GM10248 (cell line): ENCODE measurements around the gene FBXO31.

Source experiments
- CTCF ChIA-PET: fragments of 300-600 bp; sonication (Branson Sonifier 250); formaldehyde crosslinking; extraction: SDS; loops from one replicate; lab custom pipeline; 2021; ENCODE audit warnings: antibody characterized with exemption; lab: Yijun Ruan, JAX
- POLR2A ChIA-PET: fragments of 350-650 bp; sonication (Branson Sonifier 250); formaldehyde crosslinking; extraction: SDS; loops from one replicate; lab custom pipeline; 2020; ENCODE audit warnings: antibody characterized with exemption; lab: Yijun Ruan, JAX
- DNase-seq: peaks from one replicate; pipeline ENCODE4 v3.0.0; 2012; ENCODE audit errors: extremely low spot score
- TF ChIP-seq, protein P1 (sequence below): IDR thresholded peaks from 2 replicates; pipeline ENCODE4 v1.5.1; 2012; ENCODE audit warnings: mild to moderate bottlenecking, low read depth; ENCODE audit errors: extremely low read depth, missing control alignments, control extremely low read depth

The FBXO31 gene

DNA sequence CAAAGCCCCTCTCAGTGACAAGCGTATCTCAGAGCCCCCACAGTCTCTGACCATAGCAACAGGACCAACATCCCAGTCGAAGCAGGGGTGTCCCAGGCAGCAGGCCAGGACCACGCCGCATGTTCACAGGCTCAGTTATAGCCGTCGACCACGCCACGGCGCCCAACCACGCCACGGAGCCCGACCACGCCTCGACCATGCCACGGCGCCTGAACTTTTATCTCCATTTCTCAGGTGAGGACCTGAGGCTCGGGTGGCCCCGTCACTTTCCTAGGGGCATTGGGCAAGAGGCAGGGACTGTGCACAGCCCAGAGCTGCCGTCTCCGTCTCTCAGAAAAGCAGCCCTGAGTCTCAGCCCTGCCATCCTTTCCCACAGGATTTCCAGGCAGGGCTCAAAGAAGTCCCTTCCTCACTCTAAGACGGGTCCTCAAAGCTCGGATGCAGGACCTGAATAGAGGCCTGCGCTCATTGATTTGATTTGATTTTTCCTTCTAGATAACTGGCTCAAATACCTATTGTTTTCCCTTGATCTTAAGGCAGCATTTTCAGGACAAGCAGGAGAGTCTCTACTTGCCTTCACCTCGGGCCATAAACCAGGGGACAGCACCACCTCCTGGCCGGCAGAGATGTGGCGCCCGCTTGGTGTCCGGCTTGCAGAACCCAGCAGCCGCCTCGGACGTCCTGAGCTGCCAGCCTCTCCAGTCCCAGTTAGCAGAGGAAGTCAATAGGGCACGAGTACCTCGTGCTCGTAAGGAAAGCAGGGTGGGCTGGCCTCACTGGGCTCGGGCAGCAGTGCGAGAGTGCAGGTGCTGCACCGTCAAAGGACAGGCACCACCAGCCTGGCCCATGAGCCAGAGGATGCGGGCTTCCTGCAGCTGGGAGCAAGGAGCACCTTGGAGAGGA lies 105.1 kb downstream of the FBXO31 start:
- CTCF ChIA-PET = interaction anchor here (0.8 to 2.9 kb wide), 11 partner anchors 9 to 715 kb away, joined by 3 to 10 read pairs (median 3); no protein-coding TSS in a partner anchor
- TF ChIP-seq, protein P1, sequence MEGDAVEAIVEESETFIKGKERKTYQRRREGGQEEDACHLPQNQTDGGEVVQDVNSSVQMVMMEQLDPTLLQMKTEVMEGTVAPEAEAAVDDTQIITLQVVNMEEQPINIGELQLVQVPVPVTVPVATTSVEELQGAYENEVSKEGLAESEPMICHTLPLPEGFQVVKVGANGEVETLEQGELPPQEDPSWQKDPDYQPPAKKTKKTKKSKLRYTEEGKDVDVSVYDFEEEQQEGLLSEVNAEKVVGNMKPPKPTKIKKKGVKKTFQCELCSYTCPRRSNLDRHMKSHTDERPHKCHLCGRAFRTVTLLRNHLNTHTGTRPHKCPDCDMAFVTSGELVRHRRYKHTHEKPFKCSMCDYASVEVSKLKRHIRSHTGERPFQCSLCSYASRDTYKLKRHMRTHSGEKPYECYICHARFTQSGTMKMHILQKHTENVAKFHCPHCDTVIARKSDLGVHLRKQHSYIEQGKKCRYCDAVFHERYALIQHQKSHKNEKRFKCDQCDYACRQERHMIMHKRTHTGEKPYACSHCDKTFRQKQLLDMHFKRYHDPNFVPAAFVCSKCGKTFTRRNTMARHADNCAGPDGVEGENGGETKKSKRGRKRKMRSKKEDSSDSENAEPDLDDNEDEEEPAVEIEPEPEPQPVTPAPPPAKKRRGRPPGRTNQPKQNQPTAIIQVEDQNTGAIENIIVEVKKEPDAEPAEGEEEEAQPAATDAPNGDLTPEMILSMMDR = peak; percentile 87
- DNase-seq = peak; percentile 85
- POLR2A ChIA-PET = no interaction called here
